22Rv1 (cell line): ENCODE results near the gene CCDC180.

ENCODE experiments used
- CTCF ChIP-seq: fragments of 450-650 bp; IDR thresholded peaks from 2 replicates; pipeline ENCODE4 v1.5.1; 2017; ENCODE audit warnings: mild to moderate bottlenecking
- ZFX ChIP-seq: fragments of 450-650 bp; IDR thresholded peaks from 2 replicates; pipeline ENCODE4 v1.6.1; 2017; ENCODE audit warnings: antibody characterized with exemption, borderline replicate concordance

GRCh38 chr9:97320080-97320642 is 12.7 kb downstream of the CCDC180 start:
- TF ChIP-seq CTCF (no peak), ZFX (no peak)
